Stimulated activated memory B cell treated with anti-CD40 and anti-IgM and Interleukin-4, amounts not matched to agents 10 μg/mL and 1 μg/mL and 100 μg/mL, for 72 hours (primary cell): Measurements from ENCODE around the gene PPFIA2.
"Not testable (repeated sequence)": the region's sequence is repeated elsewhere in the genome, so short reads cannot be mapped to it uniquely, and the experiment has no call there.

Experiments used
- ATAC-seq: fragments of 150-1000 bp; cut with Tn5 transposase; 2 replicates; pipeline ENCODE4 v1.10.0; 2021
- H3K27ac Mint-ChIP-seq: one replicate; pipeline ENCODE4 v1.8.0; 2022; ENCODE audit warnings: mild to moderate bottlenecking, mixed read lengths
- H3K27me3 Mint-ChIP-seq: one replicate; pipeline ENCODE4 v1.8.0; 2022; ENCODE audit warnings: mixed read lengths
- H3K36me3 Mint-ChIP-seq: one replicate; pipeline ENCODE4 v1.8.0; 2022; ENCODE audit warnings: mixed read lengths
- H3K4me1 Mint-ChIP-seq: one replicate; pipeline ENCODE4 v1.8.0; 2022; ENCODE audit warnings: mixed read lengths
- H3K4me3 Mint-ChIP-seq: one replicate; pipeline ENCODE4 v1.8.0; 2022; ENCODE audit warnings: mild to moderate bottlenecking, moderate library complexity, mixed read lengths
- H3K9me3 Mint-ChIP-seq: one replicate; pipeline ENCODE4 v1.8.0; 2022; ENCODE audit warnings: mixed read lengths

PPFIA2 gene

DNA sequence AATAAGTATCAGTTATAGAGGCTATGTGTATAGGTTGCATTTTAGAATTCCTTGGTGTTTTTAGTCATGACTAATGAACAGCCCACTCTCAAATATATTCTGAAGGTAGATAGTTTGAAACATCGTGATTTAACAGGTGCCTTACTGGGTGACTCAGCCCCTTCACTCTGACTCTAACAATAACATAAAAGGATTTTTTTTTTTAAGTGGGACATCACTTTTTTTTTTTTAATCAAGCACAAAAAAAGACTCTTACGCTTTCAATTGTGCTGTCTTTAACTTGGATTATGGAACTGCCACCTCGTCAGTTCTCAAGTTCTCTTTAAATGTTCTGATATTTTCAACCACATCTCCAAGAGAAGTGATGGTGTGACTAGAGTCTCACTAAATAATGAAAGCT is 46.6 kb downstream of the PPFIA2 start:
- ATAC-seq = no peak
- Mint-ChIP-seq H3K27ac (no peak overlapping the region), H3K9me3 (no peaks in the 10 kb centered on the region), H3K27me3 (no peaks in the 10 kb centered on the region), H3K4me1 (no peaks in the 10 kb centered on the region), H3K4me3 (no peak overlapping the region), H3K36me3 (no peaks in the 10 kb centered on the region)

GRCh38 chr12:81705586-81705985 is 53.6 kb downstream of the PPFIA2 start:
- no peak for ATAC-seq
- Mint-ChIP-seq H3K36me3 (no peaks in the 10 kb centered on the region), H3K4me3 (no peak overlapping the region), H3K9me3 (peaks cover 8% of the 10 kb centered on the region), H3K27ac (no peak overlapping the region), H3K27me3 (no peaks in the 10 kb centered on the region), H3K4me1 (no peaks in the 10 kb centered on the region)

DNA sequence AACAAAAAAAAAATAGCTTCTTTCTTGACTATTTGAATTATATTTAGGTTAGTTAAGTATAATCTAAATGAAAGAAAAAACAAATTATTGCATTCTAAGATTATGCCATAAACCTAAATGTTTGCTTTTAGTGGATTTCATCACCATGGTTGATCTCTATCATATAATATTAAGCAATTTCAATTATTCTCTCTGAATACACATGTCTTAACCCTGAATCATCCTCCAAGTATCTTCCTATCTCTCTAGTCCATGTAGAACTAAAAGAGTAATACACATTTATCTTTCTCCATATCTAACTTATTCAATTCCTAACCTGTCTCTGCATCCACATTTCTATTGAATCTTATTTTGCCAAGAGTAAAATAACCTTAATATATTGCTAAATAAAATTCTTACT is 59.6 kb downstream of the PPFIA2 start:
- Mint-ChIP-seq H3K36me3 (no peaks in the 10 kb centered on the region), H3K27me3 (no peaks in the 10 kb centered on the region), H3K4me1 (no peaks in the 10 kb centered on the region), H3K4me3 (no peak overlapping the region), H3K9me3 (peaks cover 11% of the 10 kb centered on the region), H3K27ac (no peak overlapping the region)
- ATAC-seq = no peak

DNA sequence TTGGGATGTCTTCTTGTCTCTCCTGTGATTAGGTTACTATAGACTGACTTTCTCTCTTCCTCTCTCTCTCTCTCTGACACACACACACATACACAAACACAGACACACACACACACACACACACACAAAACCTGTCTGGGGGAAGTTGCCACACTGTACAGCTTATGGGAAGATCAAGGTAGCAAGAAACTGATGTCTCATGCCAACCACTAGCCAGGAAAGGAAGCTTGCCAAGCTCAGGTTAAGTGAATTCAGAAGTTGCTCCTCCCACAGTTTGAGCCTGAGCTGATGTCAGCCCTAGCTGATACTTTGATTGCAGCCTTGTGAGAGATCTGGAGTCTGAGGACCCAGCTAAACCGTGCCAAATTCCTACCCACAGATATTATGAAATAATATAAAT is 67.1 kb downstream of the PPFIA2 start:
- Mint-ChIP-seq H3K9me3 (peaks cover 3% of the 10 kb centered on the region), H3K36me3 (no peaks in the 10 kb centered on the region), H3K27ac (no peak overlapping the region), H3K4me3 (no peak overlapping the region), H3K4me1 (no peaks in the 10 kb centered on the region), H3K27me3 (no peaks in the 10 kb centered on the region)
- no peak for ATAC-seq

DNA sequence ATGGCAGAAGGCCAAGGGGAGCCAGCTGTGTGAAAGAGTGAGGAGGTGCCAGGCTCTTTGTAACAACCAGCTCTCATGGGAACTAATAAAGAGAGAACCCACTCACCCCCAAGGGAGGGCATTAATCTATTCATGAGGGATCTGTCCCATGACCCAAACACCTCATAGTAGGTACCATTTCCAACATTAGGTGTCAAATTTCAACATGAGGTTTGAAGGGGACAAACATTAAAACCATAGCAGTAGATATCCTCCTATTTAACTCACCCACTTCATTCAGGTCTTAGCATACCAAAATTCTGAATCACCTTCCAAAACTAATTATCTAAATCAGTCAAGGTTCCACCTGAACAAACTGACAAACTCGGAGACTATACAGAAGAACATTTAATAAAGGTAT is 75.3 kb downstream of the PPFIA2 start:
- H3K36me3 Mint-ChIP-seq = no peaks in the 10 kb centered on the region
- H3K27ac Mint-ChIP-seq = no peak overlapping the region
- H3K27me3 Mint-ChIP-seq = no peaks in the 10 kb centered on the region
- H3K4me3 Mint-ChIP-seq = no peak overlapping the region
- ATAC-seq = no peak
- no peaks in the 10 kb centered on the region for H3K4me1 Mint-ChIP-seq
- H3K9me3 Mint-ChIP-seq = no peaks in the 10 kb centered on the region

- no peak overlapping the region for H3K4me3 Mint-ChIP-seq
- no peak for ATAC-seq
- no peaks in the 10 kb centered on the region for H3K36me3 Mint-ChIP-seq
- no peaks in the 10 kb centered on the region for H3K4me1 Mint-ChIP-seq
- H3K27me3 Mint-ChIP-seq = no peaks in the 10 kb centered on the region
- H3K9me3 Mint-ChIP-seq = no peaks in the 10 kb centered on the region
- no peak overlapping the region for H3K27ac Mint-ChIP-seq
Measured at GRCh38 chr12:81679614-81680013, 79.5 kb downstream of the PPFIA2 start.

GRCh38 chr12:81670759-81671158 is 88.4 kb downstream of the PPFIA2 start:
- Mint-ChIP-seq H3K27me3 (no peaks in the 10 kb centered on the region), H3K27ac (no peak overlapping the region), H3K9me3 (peaks cover 4% of the 10 kb centered on the region), H3K4me1 (no peaks in the 10 kb centered on the region), H3K4me3 (no peak overlapping the region), H3K36me3 (no peaks in the 10 kb centered on the region)
- ATAC-seq = no peak

- Mint-ChIP-seq H3K27me3 (no peaks in the 10 kb centered on the region), H3K27ac (no peak overlapping the region), H3K4me3 (no peak overlapping the region), H3K4me1 (no peaks in the 10 kb centered on the region), H3K36me3 (no peaks in the 10 kb centered on the region), H3K9me3 (peaks cover 4% of the 10 kb centered on the region)
- no peak for ATAC-seq
Measured at GRCh38 chr12:81668475-81668874, 90.7 kb downstream of the PPFIA2 start.

DNA sequence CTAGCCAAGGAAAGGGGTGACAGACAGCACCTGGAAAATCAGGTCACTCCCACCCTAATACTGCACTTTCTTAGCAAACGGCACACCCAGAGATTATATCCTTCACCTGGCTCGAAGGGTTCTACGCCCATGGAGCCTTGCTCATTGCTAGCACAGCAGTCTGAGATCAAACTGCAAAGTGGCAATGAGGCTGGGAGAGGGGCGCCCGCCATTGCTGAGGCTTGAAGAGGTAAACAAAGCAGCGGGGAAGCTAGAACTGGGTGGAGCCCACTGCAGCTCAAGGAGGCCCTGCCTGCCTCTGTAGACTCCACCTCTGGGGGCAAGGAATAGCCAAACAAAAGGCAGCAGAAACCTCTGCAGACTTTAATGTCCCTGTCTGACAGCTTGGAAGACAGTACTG is 99.8 kb downstream of the PPFIA2 start:
- ATAC-seq, H3K4me1 Mint-ChIP-seq, H3K9me3 Mint-ChIP-seq, H3K27me3 Mint-ChIP-seq, H3K27ac Mint-ChIP-seq, H3K4me3 Mint-ChIP-seq, H3K36me3 Mint-ChIP-seq: not testable (repeated sequence)

DNA sequence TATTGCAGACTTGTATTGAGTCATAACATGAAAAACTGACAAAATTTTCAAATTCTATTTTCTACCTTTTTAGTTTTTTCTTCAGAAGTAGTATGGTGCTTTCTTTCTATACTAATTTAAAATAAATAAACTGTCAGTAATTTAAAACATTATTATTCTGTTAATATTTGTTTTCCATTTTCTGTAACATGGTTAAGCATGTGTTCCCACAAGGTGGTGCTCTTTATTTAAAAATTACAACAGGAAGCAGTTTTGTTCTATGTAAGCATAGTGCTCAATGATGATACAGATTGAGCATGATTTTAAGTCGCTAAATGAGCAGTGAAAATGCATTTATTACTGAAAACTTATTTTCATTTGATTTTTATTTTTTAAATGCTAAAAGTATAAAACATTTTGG is 114.6 kb downstream of the PPFIA2 start:
- no peaks in the 10 kb centered on the region for H3K36me3 Mint-ChIP-seq
- H3K4me3 Mint-ChIP-seq = no peak overlapping the region

GRCh38 chr12:81639196-81639595 is 120.0 kb downstream of the PPFIA2 start:
- Mint-ChIP-seq H3K27ac (no peak overlapping the region), H3K9me3 (no peaks in the 10 kb centered on the region), H3K4me1 (no peaks in the 10 kb centered on the region), H3K4me3 (no peak overlapping the region), H3K27me3 (no peaks in the 10 kb centered on the region), H3K36me3 (no peaks in the 10 kb centered on the region)
- no peak for ATAC-seq

More for the DNA sequence above, 114.6 kb downstream of the PPFIA2 start:
- peaks cover 3% of the 10 kb centered on the region for H3K9me3 Mint-ChIP-seq
- no peaks in the 10 kb centered on the region for H3K27me3 Mint-ChIP-seq
- ATAC-seq = no peak
- H3K27ac Mint-ChIP-seq = no peak overlapping the region
- no peaks in the 10 kb centered on the region for H3K4me1 Mint-ChIP-seq

DNA sequence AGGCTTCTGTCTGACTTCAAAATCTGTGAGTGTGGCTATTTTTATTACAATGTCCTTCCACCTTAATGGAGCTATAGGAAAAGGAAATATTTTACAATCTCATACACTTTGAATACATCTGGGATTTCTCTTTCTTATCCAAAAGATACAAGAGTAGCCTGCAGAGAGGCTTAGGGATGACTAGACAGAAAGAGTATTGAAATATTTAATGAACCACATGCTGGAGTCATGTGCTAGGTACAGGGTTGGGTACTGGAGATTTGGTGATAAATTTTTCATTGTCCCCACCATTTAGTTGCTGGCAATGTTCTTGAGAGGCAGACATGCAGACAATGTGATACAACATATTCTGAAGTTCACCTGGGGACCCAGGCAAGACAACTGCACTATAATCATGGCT is 126.0 kb downstream of the PPFIA2 start:
- Mint-ChIP-seq H3K9me3 (no peaks in the 10 kb centered on the region), H3K27me3 (no peaks in the 10 kb centered on the region), H3K27ac (no peak overlapping the region), H3K4me1 (no peaks in the 10 kb centered on the region), H3K4me3 (no peak overlapping the region), H3K36me3 (no peaks in the 10 kb centered on the region)
- no peak for ATAC-seq

GRCh38 chr12:81627336-81628189 is 131.6 kb downstream of the PPFIA2 start:
- no peak overlapping the region for H3K27ac Mint-ChIP-seq
- no peak for ATAC-seq
- H3K9me3 Mint-ChIP-seq = no peaks in the 10 kb centered on the region
- H3K4me1 Mint-ChIP-seq = no peaks in the 10 kb centered on the region
- H3K36me3 Mint-ChIP-seq = no peaks in the 10 kb centered on the region
- H3K4me3 Mint-ChIP-seq = no peak overlapping the region
- H3K27me3 Mint-ChIP-seq = no peaks in the 10 kb centered on the region

DNA sequence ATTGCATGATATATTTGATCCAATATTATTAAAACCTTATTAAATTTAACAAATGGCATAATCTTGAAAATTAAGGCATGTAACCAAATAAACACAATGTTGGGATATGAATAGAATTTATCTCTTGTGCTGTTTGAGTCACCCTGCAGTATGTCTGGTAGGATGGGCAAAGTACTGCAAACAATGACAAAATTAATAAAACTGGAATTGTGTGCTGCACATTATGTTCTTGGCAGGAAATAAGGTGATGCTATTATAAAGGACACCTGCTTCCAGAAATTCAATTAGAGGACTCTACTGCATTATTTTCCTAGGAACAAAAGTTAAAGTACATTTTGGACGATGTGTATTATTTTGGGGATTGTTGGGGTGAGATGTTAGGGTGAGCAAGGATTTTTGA is 132.7 kb downstream of the PPFIA2 start:
- Mint-ChIP-seq H3K4me3 (no peak overlapping the region), H3K9me3 (no peaks in the 10 kb centered on the region)

DNA sequence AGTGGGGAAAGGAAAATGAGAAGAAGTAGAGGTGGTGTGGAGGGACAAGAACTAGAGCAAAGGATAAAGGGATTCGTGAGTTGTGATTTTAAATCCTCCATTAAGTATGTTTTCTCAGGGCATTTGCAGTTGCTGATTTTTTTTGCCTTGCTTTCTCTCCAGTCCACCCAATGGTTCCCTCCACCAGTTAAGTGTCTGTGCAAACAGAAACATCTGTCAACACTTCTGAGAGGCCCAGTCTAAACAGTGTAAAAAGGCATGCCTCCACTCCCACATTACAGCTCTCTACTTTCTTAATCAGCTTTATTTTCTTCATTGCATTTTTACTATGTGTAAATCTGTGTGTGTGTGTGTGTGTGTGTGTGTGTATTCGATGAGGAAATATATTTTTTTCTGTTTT is 141.2 kb downstream of the PPFIA2 start:
- no peaks in the 10 kb centered on the region for H3K4me1 Mint-ChIP-seq
- H3K27me3 Mint-ChIP-seq = no peaks in the 10 kb centered on the region
- no peaks in the 10 kb centered on the region for H3K36me3 Mint-ChIP-seq
- no peak for ATAC-seq
- no peak overlapping the region for H3K4me3 Mint-ChIP-seq
- no peak overlapping the region for H3K27ac Mint-ChIP-seq
- H3K9me3 Mint-ChIP-seq = peaks cover 2% of the 10 kb centered on the region

More for the DNA sequence above, 132.7 kb downstream of the PPFIA2 start:
- ATAC-seq = no peak
- Mint-ChIP-seq H3K27ac (no peak overlapping the region), H3K27me3 (no peaks in the 10 kb centered on the region), H3K4me1 (no peaks in the 10 kb centered on the region), H3K36me3 (no peaks in the 10 kb centered on the region)

GRCh38 chr12:81615026-81615588 is 144.0 kb downstream of the PPFIA2 start:
- H3K27ac Mint-ChIP-seq = no peak overlapping the region
- H3K4me3 Mint-ChIP-seq = no peak overlapping the region
- no peaks in the 10 kb centered on the region for H3K9me3 Mint-ChIP-seq
- no peaks in the 10 kb centered on the region for H3K36me3 Mint-ChIP-seq
- no peak for ATAC-seq
- H3K4me1 Mint-ChIP-seq = no peaks in the 10 kb centered on the region
- no peaks in the 10 kb centered on the region for H3K27me3 Mint-ChIP-seq
